GM12878 (cell line): Measurements from ENCODE around the gene BTBD9. TPM values are rescaled to one million over a fixed set of nuclear protein-coding genes. Genes with fewer than 3 reads are reported as not detected.

Experiments
- ATAC-seq: fragments of 200-7000 bp; cut with Tn5 transposase; 3 replicates; pipeline ENCODE4 v1.9.1; 2020; ENCODE audit warnings: mild to moderate bottlenecking, moderate library complexity
- BruUV-seq: library from RNA; stranded (reverse); fragments of 400-500 nt; replicated peaks from 2 replicates; lab custom pipeline; 2021; lab: Mats Ljungman, UMichigan
- CTCF ChIA-PET: fragments of 300-600 bp; sonication (Branson Sonifier 250); formaldehyde crosslinking; extraction: SDS; loops from one replicate; lab custom pipeline; 2021; ENCODE audit warnings: inconsistent platforms; lab: Yijun Ruan, JAX
- POLR2A ChIA-PET: fragments of 350-600 bp; formaldehyde crosslinking; extraction: SDS; loops from one replicate; lab custom pipeline; 2021; ENCODE audit warnings: inconsistent platforms; lab: Charles Lee
- RAD21 ChIA-PET: fragments of 300-600 bp; sonication (Branson Sonifier 250); formaldehyde crosslinking; loops from one replicate; lab custom pipeline; 2023; ENCODE audit warnings: antibody characterized with exemption; ENCODE audit not compliant: unreplicated experiment; lab: Charles Lee
- SMC1A ChIA-PET: fragments of 300-600 bp; sonication (Branson Sonifier 250); formaldehyde crosslinking; loops from one replicate; lab custom pipeline; 2023; ENCODE audit not compliant: unreplicated experiment, uncharacterized antibody; lab: Charles Lee
- DNase-seq: peaks from one replicate; pipeline ENCODE4 v3.0.0-alpha.2; 2011; ENCODE audit warnings: low read depth, low spot score
- FAIRE-seq: peaks from 3 replicates; lab custom pipeline; 2011; peaks lifted over from hg19 to GRCh38; lab: Jason Lieb, UNC
- H2AFZ ChIP-seq: 2 replicates; pipeline ENCODE4 v1.6.0; 2011; ENCODE audit warnings: low read depth, low read length, control low read depth; ENCODE audit not compliant: control insufficient read depth
- H3K27ac ChIP-seq: 2 replicates; pipeline ENCODE4 v1.5.1; 2011; ENCODE audit warnings: control low read depth; ENCODE audit not compliant: control insufficient read depth, insufficient read depth
- H3K27me3 ChIP-seq, 2 experiments: replicated peaks in 1 of 2; 2 replicates each; pipeline versions ENCODE4 v1.6.0 to v1.6.1; 2011; ENCODE audit warnings: low read length in 1 of 2; ENCODE audit not compliant: control insufficient read depth in 2 of 2, insufficient read depth in 2 of 2
- H3K36me3 ChIP-seq, 2 experiments: 2 replicates each; pipeline ENCODE4 v1.5.1; 2011; ENCODE audit warnings: low read length in 1 of 2; ENCODE audit not compliant: control insufficient read depth in 2 of 2, insufficient read depth in 2 of 2
- H3K4me1 ChIP-seq: 2 replicates; pipeline ENCODE4 v1.6.1; 2011; ENCODE audit warnings: mild to moderate bottlenecking, low read length, moderate library complexity, mixed read lengths; ENCODE audit not compliant: control insufficient read depth, insufficient read depth
- H3K4me2 ChIP-seq: 2 replicates; pipeline ENCODE4 v1.6.0; 2011; ENCODE audit warnings: control low read depth; ENCODE audit not compliant: control insufficient read depth, insufficient read depth
- H3K4me3 ChIP-seq: fragments of 200-600 bp; sonication (generic); 2 replicates; pipeline ENCODE4 v1.5.1; 2016
- H3K79me2 ChIP-seq: 2 replicates; pipeline ENCODE4 v1.6.0; 2011; ENCODE audit warnings: low read length; ENCODE audit not compliant: control insufficient read depth, insufficient read depth
- H3K9ac ChIP-seq: 2 replicates; pipeline ENCODE4 v1.8.0; 2011; ENCODE audit warnings: low read length, control low read depth, mixed read lengths; ENCODE audit not compliant: control insufficient read depth, insufficient read depth
- H3K9me3 ChIP-seq: replicated peaks from 3 replicates; pipeline ENCODE4 v1.5.1; 2011; ENCODE audit warnings: mild to moderate bottlenecking, low read length; ENCODE audit not compliant: control insufficient read depth, insufficient read depth
- H4K20me1 ChIP-seq: 2 replicates; pipeline ENCODE4 v1.6.0; 2011; ENCODE audit not compliant: control insufficient read depth, insufficient read depth
- CBX3 ChIP-seq: fragments of 200-600 bp; sonication (generic); IDR thresholded peaks from 2 replicates; pipeline ENCODE4 v1.6.1; 2016; ENCODE audit warnings: low read depth, borderline replicate concordance
- CHD2 ChIP-seq: IDR thresholded peaks from 2 replicates; pipeline ENCODE4 v1.6.1; 2011; ENCODE audit warnings: low read depth, low read length, improper control_type of control experiment, borderline replicate concordance
- ETV6 ChIP-seq, 2 experiments: fragments of 450-650 bp in 1 of 2; IDR thresholded peaks in 1 of 2; conservative IDR thresholded peaks in 1 of 2; 2 replicates each; pipeline ENCODE4 v1.6.1; 2014; ENCODE audit warnings: antibody characterized with exemption in 1 of 2, borderline replicate concordance in 1 of 2, low read depth in 1 of 2, mild to moderate bottlenecking in 1 of 2, moderate library complexity in 1 of 2
- IKZF2 ChIP-seq, 2 experiments: fragments of 450-650 bp; IDR thresholded peaks; 2 replicates each; pipeline ENCODE4 v1.6.1; 2017; ENCODE audit warnings: mild to moderate bottlenecking in 2 of 2, moderate library complexity in 2 of 2
- MLLT1 ChIP-seq: fragments of 450-650 bp; IDR thresholded peaks from 2 replicates; pipeline ENCODE4 v1.6.1; 2016; ENCODE audit warnings: mild to moderate bottlenecking
- MYC ChIP-seq: IDR thresholded peaks from 2 replicates; pipeline ENCODE4 v1.6.1; 2011; ENCODE audit warnings: mild to moderate bottlenecking, low read length, moderate library complexity, inconsistent platforms; ENCODE audit not compliant: insufficient read depth, insufficient replicate concordance, insufficient read length, severe bottlenecking
- NFIC ChIP-seq: IDR thresholded peaks from 2 replicates; pipeline ENCODE4 v1.6.1; 2012; ENCODE audit warnings: low read depth, mild to moderate bottlenecking, inconsistent platforms, low read length, moderate library complexity
- RUNX3 ChIP-seq: IDR thresholded peaks from 2 replicates; pipeline ENCODE4 v1.6.1; 2012; ENCODE audit warnings: low read length, inconsistent platforms
- SREBF1 ChIP-seq: IDR thresholded peaks from 2 replicates; pipeline ENCODE4 v1.6.1; 2012; ENCODE audit warnings: mild to moderate bottlenecking, low read length
- SRF ChIP-seq, 2 experiments: IDR thresholded peaks; 2 replicates each; pipeline ENCODE4 v1.6.1; 2011; ENCODE audit warnings: low read depth in 2 of 2, low read length in 2 of 2, mild to moderate bottlenecking in 1 of 2, moderate library complexity in 1 of 2
- TAF1 ChIP-seq: IDR thresholded peaks from 2 replicates; pipeline ENCODE4 v1.6.1; 2011; ENCODE audit warnings: mild to moderate bottlenecking, low read depth, low read length, borderline replicate concordance
- ZBTB40 ChIP-seq: fragments of 450-650 bp; IDR thresholded peaks from 2 replicates; pipeline ENCODE4 v1.6.1; 2016; ENCODE audit warnings: mild to moderate bottlenecking, moderate library complexity, borderline replicate concordance
- ZNF687 ChIP-seq: fragments of 450-650 bp; IDR thresholded peaks from 2 replicates; pipeline ENCODE4 v1.6.1; 2017; ENCODE audit warnings: mild to moderate bottlenecking, moderate library complexity
- WGBS: methylation state at CpG from one replicate; pipeline ENCODE4 v1.1.6; 2016; ENCODE audit warnings: low lambda C conversion rate; ENCODE audit not compliant: insufficient replicate concordance, insufficient coverage; ENCODE audit errors: missing lambda C conversion rate; 5-methylcytosine and 5-hydroxymethylcytosine counted together
- in situ Hi-C: fragments of 300-500 bp; cut with MboI; formaldehyde crosslinking; loops from 9 replicates; pipeline ENCODE4 v1.14.3; 2018; ENCODE audit warnings: mixed read lengths
- intact Hi-C: fragments of 100-400 bp; cut with micrococcal nuclease; formaldehyde crosslinking; loops from one replicate; pipeline ENCODE4 v1.14.2; 2022; ENCODE audit not compliant: unreplicated experiment
- polyA plus RNA-seq, 11 experiments: library from polyadenylated mRNA; depleted of rRNA in 4 of 11; unstranded in 6 of 11; stranded (reverse) in 5 of 11; fragments of >200 nt; fragmentation: Nextera tagmentation in 4 of 11; fragmentation: Illumina TruSeq in 1 of 11; extraction: Ambion mirVana in 4 of 11; extraction: Trizol in 1 of 11; gene quantifications; 1 replicate in 1 of 11; 2 replicates in 10 of 11; pipeline versions ENCODE4 v1.2.1 to v1.2.3, GENCODE V29; 2011 to 2016; ENCODE audit warnings: inconsistent platforms in 2 of 11, missing spikeins in 2 of 11, low read depth in 1 of 11
- total RNA-seq, 4 experiments: library from RNA; depleted of rRNA in 3 of 4; stranded (reverse); fragments of >200 nt in 3 of 4; fragmentation: Illumina TruSeq in 1 of 4; extraction: Trizol in 1 of 4; gene quantifications; 2 replicates each; pipeline versions ENCODE4 v1.2.1 to v1.2.3, GENCODE V29; 2013 to 2021

Gene BTBD9
- total and polyA plus RNA-seq, 10 of the 15 experiments (the other 5 are each of a cell fraction or from before 2014, with no cell fraction given), result 0.22 to 8.6 (median 4.6) TPM

GRCh38 chr6:38549180-38549579 lies 90.5 kb downstream of the BTBD9 start:
- no peak for TF ChIP-seq SRF (IDR thresholded peaks at IDR 0.05; ENCODE audit: low read depth in 2 of 2, low read length in 2 of 2)
- no peak for TF ChIP-seq ETV6 (conservative IDR thresholded peaks at IDR 0.05 in 1 of 2, IDR thresholded peaks at IDR 0.05 in 1 of 2; ENCODE audit: borderline replicate concordance in 1 of 2, low read depth in 1 of 2)
- no peak for TF ChIP-seq ZNF687
- no peak for TF ChIP-seq SREBF1
- TF ChIP-seq ZBTB40, result no peak
- no peak for TF ChIP-seq TAF1
- no peak for TF ChIP-seq NFIC
- no peak for TF ChIP-seq RUNX3
- TF ChIP-seq IKZF2 (IDR thresholded peaks at IDR 0.05), result no peak
- TF ChIP-seq MLLT1, result no peak
- TF ChIP-seq CHD2, result no peak
- TF ChIP-seq CBX3, result no peak
- TF ChIP-seq MYC, result no peak
- intact Hi-C loops, result no loop called here
- in situ Hi-C loops, result no loop called here
- Histone ChIP-seq H4K20me1 (no peaks in the 10 kb centered on the region), H3K4me3 (no peak overlapping the region), H3K4me2 (no peak overlapping the region), H2AFZ (no peak overlapping the region), H3K79me2 (no peaks in the 10 kb centered on the region), H3K27me3 (no peaks in the 10 kb centered on the region), H3K9me3 (peaks cover 2% of the 10 kb centered on the region; the same call in 2 of the 3 replicates), H3K27ac (no peak overlapping the region), H3K9ac (no peak overlapping the region), H3K4me1 (no peaks in the 10 kb centered on the region), H3K36me3 (no peaks in the 10 kb centered on the region; a peak in 1 of 4 replicates)
- DNase-seq (no peak), FAIRE-seq (no peak), ATAC-seq (no peak)
- CTCF ChIA-PET, result no interaction called here
- RAD21 ChIA-PET, result interaction anchor here (1.7 kb wide), 1 partner anchor 22 kb away, joined by 5 read pairs; no protein-coding TSS in a partner anchor
- SMC1A ChIA-PET, result interaction anchor here (0.6 to 2.4 kb wide), 2 partner anchors 21 to 58 kb away, joined by 3 to 10 read pairs; no protein-coding TSS in a partner anchor
- POLR2A ChIA-PET, result no interaction called here
- 98% methylated on average over 2 of the region's 2 CpGs for WGBS
- BruUV-seq, result no TSS peak
